HEK293T (cell line): ENCODE measurements around the gene C16orf86.

Experiments
- ELF4 ChIP-seq: fragments of 450-650 bp; IDR thresholded peaks from 2 replicates; pipeline ENCODE4 v1.6.1; 2017; ENCODE audit warnings: antibody characterized with exemption
- FOXA1 ChIP-seq: fragments of 450-650 bp; IDR thresholded peaks from 2 replicates; pipeline ENCODE4 v1.6.1; 2016; ENCODE audit warnings: mild to moderate bottlenecking
- FOXM1 ChIP-seq: fragments of 450-650 bp; IDR thresholded peaks from 2 replicates; pipeline ENCODE4 v1.6.1; 2017; ENCODE audit warnings: mild to moderate bottlenecking, borderline replicate concordance
- LEF1 ChIP-seq: fragments of 450-650 bp; IDR thresholded peaks from 2 replicates; pipeline ENCODE4 v1.6.1; 2017; ENCODE audit warnings: mild to moderate bottlenecking, borderline replicate concordance
- NFRKB ChIP-seq: fragments of 450-650 bp; IDR thresholded peaks from 2 replicates; pipeline ENCODE4 v1.6.1; 2016; ENCODE audit warnings: mild to moderate bottlenecking, moderate library complexity
- SP1 ChIP-seq: fragments of 450-650 bp; IDR thresholded peaks from 2 replicates; pipeline ENCODE4 v1.6.1; 2017
- ZNF384 ChIP-seq: fragments of 450-650 bp; IDR thresholded peaks from 2 replicates; pipeline ENCODE4 v1.6.1; 2016
- TF ChIP-seq, protein P1 (sequence below): fragments of 450-650 bp; IDR thresholded peaks from 2 replicates; pipeline ENCODE4 v1.6.1; 2016

DNA sequence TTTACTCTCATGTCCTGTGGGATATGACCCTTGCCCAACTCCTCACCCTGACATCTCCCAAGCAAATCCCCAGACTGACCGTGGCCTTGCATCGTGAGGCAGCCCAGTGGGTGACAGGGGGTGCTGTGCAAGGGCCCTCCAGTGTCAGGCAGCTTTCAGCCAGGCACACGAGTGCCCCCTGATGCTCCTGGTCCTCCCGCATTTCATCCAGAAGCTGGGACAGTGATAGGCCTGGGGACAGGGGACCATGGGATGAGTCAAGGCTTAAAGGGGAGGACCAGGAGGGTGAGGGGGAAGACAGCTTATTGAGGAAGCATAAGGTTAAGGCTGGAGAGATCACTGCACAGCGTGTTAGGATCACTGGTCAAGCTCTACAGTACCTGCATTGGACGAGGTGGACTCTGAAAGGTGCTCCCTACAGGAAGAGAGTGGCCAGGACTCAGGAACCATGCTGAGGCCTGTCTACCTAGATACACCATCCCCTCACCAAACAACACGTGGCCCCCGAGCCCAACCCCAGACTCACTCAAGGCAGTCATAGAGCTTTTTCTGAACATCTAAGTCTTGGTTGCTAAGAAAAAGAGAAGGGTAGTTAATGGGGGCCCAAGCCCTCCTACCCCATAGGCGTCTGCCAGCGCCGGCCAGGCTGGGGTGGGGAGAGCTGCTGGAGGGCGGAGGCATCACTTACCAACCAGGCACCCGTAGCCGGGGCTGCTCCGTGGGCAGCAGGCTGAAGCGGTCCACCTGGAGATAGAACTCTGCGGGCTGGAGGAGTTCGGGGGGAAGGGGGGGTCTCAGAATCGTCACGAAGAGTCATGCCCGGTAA lies 7.6 kb upstream of the C16orf86 start:
- TF ChIP-seq FOXM1 (no peak), LEF1 (no peak), NFRKB (no peak), SP1 (no peak), ZNF384 (no peak), ELF4 (no peak), FOXA1 (no peak)
- TF ChIP-seq, protein P1, sequence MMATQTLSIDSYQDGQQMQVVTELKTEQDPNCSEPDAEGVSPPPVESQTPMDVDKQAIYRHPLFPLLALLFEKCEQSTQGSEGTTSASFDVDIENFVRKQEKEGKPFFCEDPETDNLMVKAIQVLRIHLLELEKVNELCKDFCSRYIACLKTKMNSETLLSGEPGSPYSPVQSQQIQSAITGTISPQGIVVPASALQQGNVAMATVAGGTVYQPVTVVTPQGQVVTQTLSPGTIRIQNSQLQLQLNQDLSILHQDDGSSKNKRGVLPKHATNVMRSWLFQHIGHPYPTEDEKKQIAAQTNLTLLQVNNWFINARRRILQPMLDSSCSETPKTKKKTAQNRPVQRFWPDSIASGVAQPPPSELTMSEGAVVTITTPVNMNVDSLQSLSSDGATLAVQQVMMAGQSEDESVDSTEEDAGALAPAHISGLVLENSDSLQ, result no peak
